Kidney (tissue), 14 donors: ENCODE results near the gene TRIM69. TPM values are rescaled to one million over a fixed set of nuclear protein-coding genes. Genes with fewer than 3 reads are reported as not detected.

Experiments used
- DNase-seq, 5 donors: peaks; one replicate each; pipeline ENCODE4 v3.0.0-alpha.2; 2013 to 2020
- FAIRE-seq: peaks from 2 replicates; lab custom pipeline; 2012; peaks lifted over from hg19 to GRCh38; lab: Jason Lieb, UNC
- H3K27ac ChIP-seq, 2 donors: one replicate each; pipeline ENCODE4 v1.7.0; 2013; ENCODE audit warnings: low read depth in 2 of 2, low read length in 2 of 2, inconsistent platforms in 1 of 2
- H3K27me3 ChIP-seq: one replicate; pipeline ENCODE4 v1.7.1; 2013; ENCODE audit warnings: low read length, inconsistent platforms; ENCODE audit not compliant: control insufficient read depth, insufficient read depth
- H3K36me3 ChIP-seq, 3 donors: one replicate each; pipeline versions ENCODE4 v1.7.0 to v1.7.1; 2013; ENCODE audit warnings: low read length in 3 of 3, control low read depth in 1 of 3, inconsistent platforms in 1 of 3; ENCODE audit not compliant: insufficient read depth in 3 of 3, control insufficient read depth in 2 of 3
- H3K4me1 ChIP-seq, 3 donors: one replicate each; pipeline versions ENCODE4 v1.7.0 to v1.7.1; 2013; ENCODE audit warnings: low read length in 3 of 3, inconsistent platforms in 1 of 3, low read depth in 1 of 3; ENCODE audit not compliant: control insufficient read depth in 2 of 3, insufficient read depth in 2 of 3
- H3K4me3 ChIP-seq, 3 donors: one replicate each; pipeline versions ENCODE4 v1.7.0 to v1.8.1; 2013; ENCODE audit warnings: low read length in 3 of 3, control low read depth in 1 of 3, inconsistent platforms in 1 of 3
- H3K9ac ChIP-seq, 3 donors: one replicate each; pipeline versions ENCODE4 v1.7.0 to v1.7.1; 2013; ENCODE audit warnings: low read length in 3 of 3, control low read depth in 1 of 3, inconsistent platforms in 1 of 3
- H3K9me3 ChIP-seq, 3 donors: one replicate each; pipeline versions ENCODE4 v1.7.0 to v1.7.1; 2013; ENCODE audit warnings: low read length in 3 of 3, control low read depth in 1 of 3, inconsistent platforms in 1 of 3; ENCODE audit not compliant: control insufficient read depth in 2 of 3, insufficient read depth in 1 of 3
- CTCF ChIP-seq: IDR thresholded peaks from 3 replicates; pipeline ENCODE4 v1.5.1; 2012; ENCODE audit warnings: mild to moderate bottlenecking, moderate library complexity, borderline replicate concordance; ENCODE audit not compliant: insufficient read depth; ENCODE audit errors: extremely low read depth
- intact Hi-C: fragments of 100-400 bp; cut with DNase I; formaldehyde crosslinking; loops from one replicate; pipeline ENCODE4 v1.11.1; 2022
- polyA plus RNA-seq: library from polyadenylated mRNA; stranded (reverse); fragments of 350-450 nt; fragmentation: Illumina TruSeq; extraction: RNeasy Lipid Tissue Mini Kit (QIAGEN cat#74804); gene quantifications from one replicate; pipeline ENCODE4 v1.2.3, GENCODE V29; 2014; ENCODE audit warnings: low read depth, low replicate concordance; ENCODE audit not compliant: insufficient read depth
- total RNA-seq: library from RNA; stranded (reverse); fragmentation: NEBNext Ultra II Directional; extraction: Animal tissue kit (Norgen Biotek cat#: 25700); gene quantifications from one replicate; pipeline ENCODE4 v1.2.1, GENCODE V29; 2021
- donor health status: control.
- donor health status: control.
- donor health status: control.
- donor health status: control.
- donor health status: control.
- donor health status: DM: yes; HTN: yes; CAD: no.
- donor health status: Normal renal cell carcinoma (clear cell type).

Gene TRIM69
- total and polyA plus RNA-seq, 2 donors from 2014 or later = 29.6 to 41.2 TPM

GRCh38 chr15:44728576-44729407 is 7.5 kb upstream of the TRIM69 start:
- H3K4me3 ChIP-seq = peak overlapping the region; percentile 93 to 98 (median 98)
- H3K9me3 ChIP-seq = no peaks in the 10 kb centered on the region
- FAIRE-seq (peak; percentile 98), DNase-seq (peak; percentile 96 to 99 (median 98))
- peaks cover 0 to 6% (median 0%) of the 10 kb centered on the region in 3 donors for H3K4me1 ChIP-seq
- H3K9ac ChIP-seq = peak overlapping the region; percentile 85 to 99 (median 98)
- H3K27me3 ChIP-seq = no peaks in the 10 kb centered on the region
- H3K36me3 ChIP-seq = peaks cover 0 to 5% (median 0%) of the 10 kb centered on the region in 3 donors
- intact Hi-C loops = no loop called here
- H3K27ac ChIP-seq = peak overlapping the region; percentile 99
- TF ChIP-seq CTCF = no peak

GRCh38 chr15:44729408-44730127 is 6.8 kb upstream of the TRIM69 start:
- H3K36me3 ChIP-seq = peaks cover 0 to 5% (median 0%) of the 10 kb centered on the region in 3 donors
- TF ChIP-seq CTCF = no peak
- peak overlapping the region; percentile 99 for H3K27ac ChIP-seq
- H3K4me1 ChIP-seq = peaks cover 0 to 6% (median 0%) of the 10 kb centered on the region in 3 donors
- H3K27me3 ChIP-seq = no peaks in the 10 kb centered on the region
- H3K9me3 ChIP-seq = no peaks in the 10 kb centered on the region
- DNase-seq (peak in 1 of 5 donors; percentile 80), FAIRE-seq (no peak)
- H3K4me3 ChIP-seq = peak overlapping the region; percentile 93 to 98 (median 98)
- H3K9ac ChIP-seq = peak overlapping the region; percentile 85 to 99 (median 98)
- intact Hi-C loops = no loop called here

- no peak for TF ChIP-seq CTCF
- intact Hi-C loops = loop anchor here (5.0 kb wide), 1 partner anchor 73 kb away; the partner anchor contains the start of gene SPG11
- Histone ChIP-seq H3K36me3 (peaks cover 0 to 5% (median 0%) of the 10 kb centered on the region in 3 donors), H3K9ac (peak overlapping the region in 1 of 3 donors; percentile 37), H3K4me1 (peaks cover 0 to 6% (median 0%) of the 10 kb centered on the region in 3 donors), H3K27ac (no peak overlapping the region), H3K9me3 (no peaks in the 10 kb centered on the region), H3K4me3 (no peak overlapping the region), H3K27me3 (no peaks in the 10 kb centered on the region)
- no peak for DNase-seq
- FAIRE-seq = no peak
Observed at GRCh38 chr15:44734839-44735481, 1.4 kb upstream of the TRIM69 start.
